GM12892 (cell line): ENCODE measurements around the gene COL16A1.

Source experiments
- POLR2A ChIP-seq: IDR thresholded peaks from 2 replicates; pipeline ENCODE4 v1.6.1; 2011; ENCODE audit warnings: low read depth, low read length, control low read depth
- POLR2AphosphoS5 ChIP-seq: IDR thresholded peaks from 2 replicates; pipeline ENCODE4 v1.6.1; 2011; ENCODE audit warnings: low read depth, low read length, control low read depth

- no peak for TF ChIP-seq POLR2AphosphoS5
- no peak for TF ChIP-seq POLR2A
Observed at GRCh38 chr1:31694069-31694963, 9.5 kb downstream of the COL16A1 start.
